Bone marrow (tissue), 2 donors: ENCODE data around the gene CNTNAP2.
"Not testable (repeated sequence)": the region's sequence is repeated elsewhere in the genome, so short reads cannot be mapped to it uniquely, and the experiment has no call there.

Experiments used
- DNase-seq, 2 donors: peaks; one replicate each; lab custom pipeline; 2025; lab: John Stamatoyannopoulos, UW

The CNTNAP2 gene

GRCh38 chr7:146889806-146890555, 773.4 kb downstream of the CNTNAP2 start:
- no peak for DNase-seq

DNA sequence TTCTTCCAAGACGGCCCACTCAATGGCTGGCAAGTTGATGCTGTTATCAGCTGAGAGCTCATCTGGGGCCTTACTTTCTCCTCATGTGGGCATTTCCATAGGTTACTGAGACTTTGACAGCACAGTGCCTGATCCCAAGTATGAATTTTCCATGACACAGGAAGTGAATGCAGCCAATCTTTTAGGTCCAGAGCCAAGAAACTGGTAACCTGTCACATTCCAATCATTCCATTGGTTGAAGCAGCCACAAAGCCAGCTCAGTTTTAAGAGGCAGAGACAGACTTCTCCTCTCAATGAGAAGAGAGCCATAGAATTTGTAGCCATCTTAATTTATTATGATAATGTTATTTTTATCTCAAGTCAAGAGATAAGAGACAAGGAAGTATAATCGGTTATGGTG, 775.5 kb downstream of the CNTNAP2 start:
- DNase-seq = no peak

DNA sequence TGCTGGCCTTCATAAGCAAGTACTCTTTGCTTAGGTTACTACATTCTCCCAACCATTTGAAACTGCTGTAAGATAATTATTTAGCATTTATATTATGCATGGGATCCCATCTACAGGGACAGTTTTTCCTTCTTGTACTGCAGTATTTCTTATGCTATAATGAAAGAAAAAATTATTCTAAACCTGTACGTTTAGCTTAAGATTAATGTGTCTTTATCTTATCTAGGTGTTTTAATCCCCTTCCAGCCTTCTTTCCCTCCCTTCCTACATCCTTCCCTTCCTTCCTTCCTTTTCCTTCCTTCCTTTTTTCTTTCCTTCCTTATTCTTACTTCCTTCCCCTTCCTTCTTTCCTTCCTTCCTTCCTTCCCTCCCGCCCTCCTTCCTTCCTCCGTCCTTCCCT, 778.3 kb downstream of the CNTNAP2 start:
- no peak for DNase-seq

DNA sequence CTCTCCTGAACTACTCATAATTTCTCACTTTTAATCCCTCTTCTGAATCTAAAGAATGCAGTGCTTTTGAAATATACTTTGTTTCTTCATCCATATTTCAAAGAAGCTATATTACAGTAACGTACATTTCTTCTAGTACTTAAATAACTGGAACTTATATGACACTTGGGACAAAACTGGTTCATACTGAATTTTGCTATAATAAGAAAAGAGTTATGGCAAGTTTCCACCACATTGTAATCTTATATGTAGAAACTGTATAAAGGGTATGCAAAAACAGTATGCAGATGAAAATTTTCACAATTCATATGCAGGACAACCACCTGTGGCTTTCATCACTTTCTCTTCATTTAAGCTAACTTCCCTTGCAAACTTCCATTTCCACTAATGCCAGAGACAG, 785.7 kb downstream of the CNTNAP2 start:
- DNase-seq = no peak

- DNase-seq = no peak
These were observed 786.1 kb downstream of the CNTNAP2 start for GRCh38 chr7:146902728-146903127.

DNA sequence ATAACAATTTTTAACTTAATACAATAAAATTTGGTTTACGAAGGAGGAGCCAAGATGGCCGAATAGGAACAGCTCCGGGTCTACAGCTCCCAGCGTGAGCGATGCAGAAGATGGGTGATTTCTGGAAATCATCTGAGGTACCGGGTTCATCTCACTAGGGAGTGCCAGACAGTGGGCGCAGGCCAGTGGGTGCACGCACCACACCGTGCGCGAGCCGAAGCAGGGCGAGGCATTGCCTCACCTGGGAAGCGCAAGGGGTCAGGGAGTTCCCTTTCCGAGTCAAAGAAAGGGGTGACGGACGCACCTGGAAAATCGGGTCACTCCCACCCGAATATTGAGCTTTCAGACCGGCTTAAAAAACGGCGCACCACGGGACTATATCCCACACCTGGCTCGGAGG, 789.1 kb downstream of the CNTNAP2 start:
- not testable (repeated sequence) for DNase-seq

DNA sequence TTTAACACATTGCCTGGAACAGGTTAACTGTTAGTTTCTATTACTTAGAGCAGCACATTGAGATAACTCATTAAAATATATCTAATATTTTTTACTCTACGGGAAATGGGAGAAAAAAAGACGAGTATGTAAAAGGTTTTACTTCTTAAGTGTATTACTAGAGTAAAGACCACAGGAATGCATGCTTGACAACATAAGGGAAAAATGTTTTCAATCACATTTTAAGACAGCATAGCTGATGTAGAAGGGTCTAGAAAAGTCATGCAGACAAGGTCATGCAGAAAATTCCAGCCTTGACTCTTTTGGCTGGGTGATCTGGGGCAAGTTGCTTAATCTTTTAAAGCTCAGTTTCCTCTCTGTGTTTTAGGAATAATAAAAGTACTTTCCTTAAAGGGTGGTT, 806.2 kb downstream of the CNTNAP2 start:
- DNase-seq = no peak

GRCh38 chr7:146926841-146927240, 810.2 kb downstream of the CNTNAP2 start:
- DNase-seq = no peak

GRCh38 chr7:146937836-146938235, 821.2 kb downstream of the CNTNAP2 start:
- DNase-seq = no peak

DNA sequence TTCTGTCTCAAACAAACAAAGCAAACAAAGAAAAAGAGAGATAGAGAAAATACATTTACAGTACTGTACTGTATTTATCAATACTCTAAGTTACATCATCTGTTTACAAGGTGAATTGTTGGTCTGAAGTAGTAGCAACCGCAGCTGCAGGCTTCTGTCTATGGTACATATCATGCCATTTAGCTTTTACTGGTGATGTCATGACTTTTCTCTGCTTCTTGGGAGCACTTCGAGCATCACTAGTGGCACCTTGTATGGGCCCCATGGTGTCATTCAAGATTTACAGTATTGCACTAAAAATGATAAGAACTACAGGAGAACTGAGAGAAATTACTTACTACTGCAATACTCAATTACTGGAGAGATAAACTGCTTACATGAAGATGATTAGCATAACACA, 826.9 kb downstream of the CNTNAP2 start:
- DNase-seq = no peak

GRCh38 chr7:146948703-146949102, 832.1 kb downstream of the CNTNAP2 start:
- no peak for DNase-seq

DNA sequence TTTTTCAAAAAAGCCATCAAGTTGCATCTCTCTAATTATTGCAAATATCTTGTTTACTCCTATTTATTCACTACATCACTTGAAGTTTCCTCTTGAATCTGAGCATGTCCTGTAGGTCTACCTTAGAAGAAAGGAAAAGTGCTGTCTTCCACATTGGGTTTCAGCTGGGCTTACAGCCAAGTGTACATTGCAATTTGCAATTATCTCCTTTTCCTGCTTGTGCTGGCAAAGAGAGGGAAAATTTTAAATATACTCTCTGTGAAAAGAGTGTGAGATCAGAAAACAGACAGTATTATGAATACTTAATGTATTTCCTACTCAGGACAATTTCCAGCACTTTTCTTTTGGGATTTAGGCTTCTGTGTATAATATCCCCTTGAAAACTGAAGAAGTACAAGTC, 839.7 kb downstream of the CNTNAP2 start:
- DNase-seq = no peak

GRCh38 chr7:146956853-146957252, 840.3 kb downstream of the CNTNAP2 start:
- no peak for DNase-seq

GRCh38 chr7:146960773-146961391, 844.3 kb downstream of the CNTNAP2 start:
- DNase-seq = no peak

DNA sequence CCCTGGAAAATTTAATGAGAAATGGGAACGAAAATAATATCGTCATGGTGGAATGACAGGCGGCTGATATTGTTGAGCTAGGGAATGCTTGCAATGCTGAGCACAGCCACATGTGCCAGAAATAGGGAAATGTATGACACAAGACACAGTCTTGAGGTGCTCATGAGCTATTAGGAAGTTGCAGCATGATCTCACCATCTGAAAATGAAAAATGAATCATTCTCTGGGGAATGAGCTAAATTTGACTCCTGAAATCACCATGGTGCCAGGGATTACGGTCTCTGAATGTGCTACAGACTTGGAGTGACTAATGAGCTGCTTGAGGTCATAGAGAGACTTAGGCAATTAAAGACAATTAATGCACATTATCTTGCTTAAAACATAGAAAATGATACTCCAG, 845.0 kb downstream of the CNTNAP2 start:
- no peak for DNase-seq

DNA sequence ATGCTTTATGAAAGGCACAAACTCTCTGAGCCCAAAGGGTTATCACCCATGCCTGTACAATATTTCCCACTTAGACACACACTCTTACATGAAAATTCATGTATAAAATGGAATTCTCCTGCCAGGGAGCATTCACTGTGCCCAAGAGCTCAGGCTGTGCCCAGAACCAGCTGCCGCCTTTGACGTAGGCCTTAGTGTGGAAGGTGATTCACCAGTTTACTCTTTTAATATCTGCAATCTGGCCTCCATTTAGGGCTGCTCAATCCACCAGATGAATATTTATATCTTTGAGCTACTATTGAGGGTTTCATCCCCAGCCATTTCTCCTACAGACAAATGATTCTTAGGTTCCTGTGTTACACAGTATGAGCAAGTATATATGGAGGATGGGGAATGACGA, 849.7 kb downstream of the CNTNAP2 start:
- DNase-seq = no peak

GRCh38 chr7:146982482-146982881, 865.9 kb downstream of the CNTNAP2 start:
- DNase-seq = no peak

- no peak for DNase-seq
These were observed 875.0 kb downstream of the CNTNAP2 start for GRCh38 chr7:146991596-146991995.

GRCh38 chr7:146993764-146994163, 877.2 kb downstream of the CNTNAP2 start:
- DNase-seq = no peak

DNA sequence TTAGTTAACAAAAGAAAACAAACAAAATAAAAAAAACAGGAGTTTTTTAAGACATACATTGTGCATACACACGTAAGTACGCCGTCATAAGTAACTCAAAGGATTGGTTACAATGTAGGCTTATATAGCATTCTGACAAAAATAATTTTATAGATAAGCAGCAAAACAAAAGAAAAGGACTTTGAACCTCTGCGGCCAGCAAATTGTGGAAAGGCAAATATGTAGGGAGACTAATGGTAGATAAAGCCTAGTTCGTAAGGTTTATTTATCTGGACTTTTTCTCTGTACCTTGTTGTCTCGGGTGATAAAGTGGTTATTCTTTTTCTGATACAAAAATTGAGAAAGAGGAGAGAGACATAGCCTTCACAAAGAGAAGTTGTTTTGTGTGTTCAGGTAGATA, 891.9 kb downstream of the CNTNAP2 start:
- no peak for DNase-seq

DNA sequence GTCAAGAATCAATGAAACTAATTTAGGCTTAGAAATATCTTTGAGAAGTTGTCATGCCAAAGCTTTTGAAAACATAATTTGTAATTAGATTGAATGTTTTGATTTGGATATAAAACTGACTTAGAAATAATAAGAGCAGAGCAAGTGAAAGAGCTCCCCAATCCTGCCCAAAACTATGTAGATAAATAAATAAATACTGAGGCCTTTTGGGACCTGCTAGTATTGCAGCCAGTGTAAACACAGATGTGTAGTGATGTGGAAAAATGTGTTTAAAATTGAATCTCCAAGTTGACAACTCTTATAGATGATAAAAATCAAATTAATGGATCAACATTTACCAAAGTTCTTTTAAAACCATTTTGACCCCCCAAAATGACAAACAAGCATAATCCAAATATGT, 896.1 kb downstream of the CNTNAP2 start:
- no peak for DNase-seq

GRCh38 chr7:147013825-147014224, 897.2 kb downstream of the CNTNAP2 start:
- DNase-seq = no peak

DNA sequence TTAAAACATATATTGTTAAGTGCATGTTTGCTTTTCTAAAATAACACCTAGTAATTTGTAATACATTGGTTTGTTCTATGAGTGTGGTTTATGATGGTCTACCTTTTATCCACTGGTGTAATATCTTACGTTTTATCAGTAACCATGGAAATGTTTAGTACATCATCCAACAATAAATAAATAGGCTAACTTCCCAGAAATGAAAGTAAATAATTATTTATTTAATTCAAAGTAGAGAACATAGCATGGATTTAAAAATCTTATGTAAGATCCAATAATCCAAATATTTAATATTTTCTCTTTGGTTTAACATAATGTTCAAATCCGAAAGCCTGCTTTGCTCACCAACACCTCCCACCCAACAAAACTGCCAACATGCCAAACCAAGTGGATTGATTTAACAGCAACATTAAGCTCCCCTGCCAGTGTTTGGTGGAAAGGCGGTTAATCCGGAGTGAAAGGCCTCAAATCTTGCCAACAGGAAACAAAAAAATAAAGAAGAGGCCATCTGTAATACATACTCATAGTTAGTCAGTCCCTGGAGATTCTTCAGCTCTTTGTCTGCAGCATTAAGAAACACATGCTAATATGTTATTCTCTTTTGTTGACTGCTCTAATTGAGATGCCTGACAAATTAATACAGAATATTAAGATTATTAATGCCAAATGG, 897.8 kb downstream of the CNTNAP2 start:
- no peak for DNase-seq
